Measurements from ENCODE around the gene SLC24A1.

SLC24A1 gene

GRCh38 chr15:65655026-65655425 lies 33.3 kb downstream of the SLC24A1 start:
- H3K27ac ChIP-seq (replicated peaks; ENCODE audit: low read length), result no peak overlapping the region
- no peak overlapping the region for H3K4ac ChIP-seq (ENCODE audit: low read length)
- no peak overlapping the region for H2AFZ ChIP-seq (ENCODE audit: low read length)
- no peak overlapping the region for H3K4me3 ChIP-seq (ENCODE audit: low read length in 2 of 2)
- H2BK120ac ChIP-seq (ENCODE audit: low read depth, low read length), result no peak overlapping the region
- no peak overlapping the region for H2AK5ac ChIP-seq (ENCODE audit: low read depth, low read length)
- H4K8ac ChIP-seq (ENCODE audit: low read depth, low read length), result no peak overlapping the region
- no peak overlapping the region for H4K91ac ChIP-seq (ENCODE audit: low read depth, low read length, poor library complexity)
- no CpG with 5 or more reads among the region's 1 CpG for WGBS, 2 donors (ENCODE audit: extremely low coverage in 2 of 2, insufficient read length in 2 of 2, insufficient replicate concordance in 1 of 2)
- H3K27me3 ChIP-seq (ENCODE audit: control insufficient read depth in 3 of 3, insufficient read depth in 3 of 3, low read depth in 1 of 3, low read length in 3 of 3), result no peaks in the 10 kb centered on the region
- no peak overlapping the region for H3K14ac ChIP-seq (ENCODE audit: low read length)
- H3K23ac ChIP-seq (ENCODE audit: low read depth, low read length, poor library complexity), result no peak overlapping the region
- no peak overlapping the region for H2BK15ac ChIP-seq (ENCODE audit: low read length)
- no peak overlapping the region for H2BK5ac ChIP-seq (ENCODE audit: low read length)
- no peak overlapping the region for H2BK12ac ChIP-seq (ENCODE audit: low read length)
- no peak overlapping the region for H3K4me2 ChIP-seq (ENCODE audit: insufficient read depth, low read length, poor library complexity, severe bottlenecking)
- no peak for DNase-seq (ENCODE audit: low spot score)
- no peaks in the 10 kb centered on the region for H3K79me1 ChIP-seq (ENCODE audit: low read depth, low read length)
- H3K9me3 ChIP-seq (replicated peaks in 1 of 2; ENCODE audit: control insufficient read depth in 2 of 2, insufficient read depth in 1 of 2, low read depth in 1 of 2, low read length in 2 of 2), result no peaks in the 10 kb centered on the region
- peaks cover 0 to 3% of the 10 kb centered on the region in 2 donors for H3K4me1 ChIP-seq (ENCODE audit: control insufficient read depth in 2 of 2, insufficient read depth in 1 of 2, low read depth in 1 of 2, low read length in 2 of 2)
- peaks cover 0 to 15% of the 10 kb centered on the region in 2 donors for H3K36me3 ChIP-seq (replicated peaks in 1 of 2; ENCODE audit: control insufficient read depth in 2 of 2, insufficient read depth in 2 of 2, low read length in 2 of 2)
- no peak overlapping the region for H3K18ac ChIP-seq (ENCODE audit: low read length)
- H3K9ac ChIP-seq (ENCODE audit: low read depth, low read length, poor library complexity), result no peak overlapping the region

- no peak overlapping the region for H3K23ac ChIP-seq (ENCODE audit: low read depth, low read length, poor library complexity)
- H3K9me3 ChIP-seq (replicated peaks in 1 of 2; ENCODE audit: control insufficient read depth in 2 of 2, insufficient read depth in 1 of 2, low read depth in 1 of 2, low read length in 2 of 2), result no peaks in the 10 kb centered on the region
- H2AK5ac ChIP-seq (ENCODE audit: low read depth, low read length), result no peak overlapping the region
- no peak overlapping the region for H2AFZ ChIP-seq (ENCODE audit: low read length)
- no peak overlapping the region for H3K14ac ChIP-seq (ENCODE audit: low read length)
- H3K27ac ChIP-seq (replicated peaks; ENCODE audit: low read length), result no peak overlapping the region
- peaks cover 0 to 3% of the 10 kb centered on the region in 2 donors for H3K4me1 ChIP-seq (ENCODE audit: control insufficient read depth in 2 of 2, insufficient read depth in 1 of 2, low read depth in 1 of 2, low read length in 2 of 2)
- no peak overlapping the region for H3K18ac ChIP-seq (ENCODE audit: low read length)
- H2BK15ac ChIP-seq (ENCODE audit: low read length), result no peak overlapping the region
- no peak for DNase-seq (ENCODE audit: low spot score)
- no peak overlapping the region for H4K91ac ChIP-seq (ENCODE audit: low read depth, low read length, poor library complexity)
- peaks cover 0 to 19% of the 10 kb centered on the region in 2 donors for H3K36me3 ChIP-seq (replicated peaks in 1 of 2; ENCODE audit: control insufficient read depth in 2 of 2, insufficient read depth in 2 of 2, low read length in 2 of 2)
- no peaks in the 10 kb centered on the region for H3K27me3 ChIP-seq (ENCODE audit: control insufficient read depth in 3 of 3, insufficient read depth in 3 of 3, low read depth in 1 of 3, low read length in 3 of 3)
- H2BK12ac ChIP-seq (ENCODE audit: low read length), result no peak overlapping the region
- H3K79me1 ChIP-seq (ENCODE audit: low read depth, low read length), result no peaks in the 10 kb centered on the region
- no CpG with 5 or more reads among the region's 4 CpGs for WGBS, 2 donors (ENCODE audit: extremely low coverage in 2 of 2, insufficient read length in 2 of 2, insufficient replicate concordance in 1 of 2)
- H3K4me3 ChIP-seq (ENCODE audit: low read length in 2 of 2), result no peak overlapping the region
- no peak overlapping the region for H4K8ac ChIP-seq (ENCODE audit: low read depth, low read length)
- no peak overlapping the region for H2BK120ac ChIP-seq (ENCODE audit: low read depth, low read length)
- no peak overlapping the region for H3K4ac ChIP-seq (ENCODE audit: low read length)
- H3K9ac ChIP-seq (ENCODE audit: low read depth, low read length, poor library complexity), result no peak overlapping the region
- no peak overlapping the region for H2BK5ac ChIP-seq (ENCODE audit: low read length)
- no peak overlapping the region for H3K4me2 ChIP-seq (ENCODE audit: insufficient read depth, low read length, poor library complexity, severe bottlenecking)
These were observed 33.7 kb downstream of the SLC24A1 start for GRCh38 chr15:65655457-65655856.

GRCh38 chr15:65659502-65660052 lies 37.8 kb downstream of the SLC24A1 start:
- Histone ChIP-seq H2BK120ac (ENCODE audit: low read depth, low read length) (no peak overlapping the region), H3K4me3 (ENCODE audit: low read length in 2 of 2) (no peak overlapping the region), H3K4ac (ENCODE audit: low read length) (no peak overlapping the region), H2BK12ac (ENCODE audit: low read length) (no peak overlapping the region), H4K91ac (ENCODE audit: low read depth, low read length, poor library complexity) (no peak overlapping the region), H3K14ac (ENCODE audit: low read length) (no peak overlapping the region), H4K8ac (ENCODE audit: low read depth, low read length) (no peak overlapping the region), H3K9ac (ENCODE audit: low read depth, low read length, poor library complexity) (no peak overlapping the region), H3K23ac (ENCODE audit: low read depth, low read length, poor library complexity) (no peak overlapping the region), H3K4me1 (ENCODE audit: control insufficient read depth in 2 of 2, insufficient read depth in 1 of 2, low read depth in 1 of 2, low read length in 2 of 2) (no peaks in the 10 kb centered on the region), H3K36me3 (replicated peaks in 1 of 2; ENCODE audit: control insufficient read depth in 2 of 2, insufficient read depth in 2 of 2, low read length in 2 of 2) (peaks cover 0 to 13% of the 10 kb centered on the region in 2 donors), H3K27me3 (ENCODE audit: control insufficient read depth in 3 of 3, insufficient read depth in 3 of 3, low read depth in 1 of 3, low read length in 3 of 3) (no peaks in the 10 kb centered on the region), H3K27ac (replicated peaks; ENCODE audit: low read length) (no peak overlapping the region), H3K18ac (ENCODE audit: low read length) (no peak overlapping the region), H3K4me2 (ENCODE audit: insufficient read depth, low read length, poor library complexity, severe bottlenecking) (no peak overlapping the region), H2BK15ac (ENCODE audit: low read length) (no peak overlapping the region), H2BK5ac (ENCODE audit: low read length) (no peak overlapping the region), H2AFZ (ENCODE audit: low read length) (no peak overlapping the region), H3K9me3 (replicated peaks in 1 of 2; ENCODE audit: control insufficient read depth in 2 of 2, insufficient read depth in 1 of 2, low read depth in 1 of 2, low read length in 2 of 2) (no peaks in the 10 kb centered on the region), H3K79me1 (ENCODE audit: low read depth, low read length) (no peaks in the 10 kb centered on the region), H2AK5ac (ENCODE audit: low read depth, low read length) (no peak overlapping the region)
- WGBS, 2 donors (ENCODE audit: extremely low coverage in 2 of 2, insufficient read length in 2 of 2, insufficient replicate concordance in 1 of 2), result no CpG with 5 or more reads among the region's 4 CpGs
- DNase-seq (ENCODE audit: low spot score), result no peak

- no peak overlapping the region for H3K4ac ChIP-seq (ENCODE audit: low read length)
- no peaks in the 10 kb centered on the region for H3K27me3 ChIP-seq (ENCODE audit: control insufficient read depth in 3 of 3, insufficient read depth in 3 of 3, low read depth in 1 of 3, low read length in 3 of 3)
- H3K36me3 ChIP-seq (replicated peaks in 1 of 2; ENCODE audit: control insufficient read depth in 2 of 2, insufficient read depth in 2 of 2, low read length in 2 of 2), result peaks cover 0 to 5% of the 10 kb centered on the region in 2 donors
- WGBS, 2 donors (ENCODE audit: extremely low coverage in 2 of 2, insufficient read length in 2 of 2, insufficient replicate concordance in 1 of 2), result no CpG with 5 or more reads among the region's 2 CpGs
- H2AK5ac ChIP-seq (ENCODE audit: low read depth, low read length), result no peak overlapping the region
- no peak overlapping the region for H2BK5ac ChIP-seq (ENCODE audit: low read length)
- no peak overlapping the region for H2AFZ ChIP-seq (ENCODE audit: low read length)
- no peak overlapping the region for H2BK12ac ChIP-seq (ENCODE audit: low read length)
- no peak overlapping the region for H3K9ac ChIP-seq (ENCODE audit: low read depth, low read length, poor library complexity)
- H3K79me1 ChIP-seq (ENCODE audit: low read depth, low read length), result no peaks in the 10 kb centered on the region
- H2BK120ac ChIP-seq (ENCODE audit: low read depth, low read length), result no peak overlapping the region
- DNase-seq (ENCODE audit: low spot score), result no peak
- H3K9me3 ChIP-seq (replicated peaks in 1 of 2; ENCODE audit: control insufficient read depth in 2 of 2, insufficient read depth in 1 of 2, low read depth in 1 of 2, low read length in 2 of 2), result no peaks in the 10 kb centered on the region
- H2BK15ac ChIP-seq (ENCODE audit: low read length), result no peak overlapping the region
- H3K18ac ChIP-seq (ENCODE audit: low read length), result no peak overlapping the region
- no peak overlapping the region for H3K4me2 ChIP-seq (ENCODE audit: insufficient read depth, low read length, poor library complexity, severe bottlenecking)
- no peak overlapping the region for H3K27ac ChIP-seq (replicated peaks; ENCODE audit: low read length)
- H3K23ac ChIP-seq (ENCODE audit: low read depth, low read length, poor library complexity), result no peak overlapping the region
- H4K91ac ChIP-seq (ENCODE audit: low read depth, low read length, poor library complexity), result no peak overlapping the region
- no peak overlapping the region for H4K8ac ChIP-seq (ENCODE audit: low read depth, low read length)
- no peak overlapping the region for H3K4me3 ChIP-seq (ENCODE audit: low read length in 2 of 2)
- no peak overlapping the region for H3K14ac ChIP-seq (ENCODE audit: low read length)
- no peaks in the 10 kb centered on the region for H3K4me1 ChIP-seq (ENCODE audit: control insufficient read depth in 2 of 2, insufficient read depth in 1 of 2, low read depth in 1 of 2, low read length in 2 of 2)
These were observed 39.2 kb downstream of the SLC24A1 start for GRCh38 chr15:65660927-65661326.

All from neuronal stem cell (in vitro differentiated cells).